ENCODE measurements around the gene ABCC1. TPM values are rescaled to one million over a fixed set of nuclear protein-coding genes. Genes with fewer than 3 reads are reported as not detected.

Gene ABCC1
- total and polyA plus RNA-seq, 3 donors from 2014 or later: 54.7 to 90.6 (median 88.0) TPM

GRCh38 chr16:16154281-16154951 lies 205.0 kb downstream of the ABCC1 start:
- TF ChIP-seq CTCF (IDR thresholded peaks at IDR 0.05) (no peak), POLR2A (IDR thresholded peaks at IDR 0.05) (no peak)
- H3K9me3 ChIP-seq: no peaks in the 10 kb centered on the region
- no peak overlapping the region for H3K27ac ChIP-seq
- DNase-seq: no peak
- peaks cover 14% of the 10 kb centered on the region for H3K4me1 ChIP-seq
- H3K4me3 ChIP-seq: no peak overlapping the region
- no peaks in the 10 kb centered on the region for H3K27me3 ChIP-seq
- no peaks in the 10 kb centered on the region for H3K36me3 ChIP-seq (ENCODE audit: low read depth, missing control alignments)
- intact Hi-C loops (cut with DNase I; ENCODE audit: low total_unique reads): no loop called here
- 66 to 80% methylated on average over 7 to 18 of the region's 18 CpGs for WGBS, 2 donors

DNA sequence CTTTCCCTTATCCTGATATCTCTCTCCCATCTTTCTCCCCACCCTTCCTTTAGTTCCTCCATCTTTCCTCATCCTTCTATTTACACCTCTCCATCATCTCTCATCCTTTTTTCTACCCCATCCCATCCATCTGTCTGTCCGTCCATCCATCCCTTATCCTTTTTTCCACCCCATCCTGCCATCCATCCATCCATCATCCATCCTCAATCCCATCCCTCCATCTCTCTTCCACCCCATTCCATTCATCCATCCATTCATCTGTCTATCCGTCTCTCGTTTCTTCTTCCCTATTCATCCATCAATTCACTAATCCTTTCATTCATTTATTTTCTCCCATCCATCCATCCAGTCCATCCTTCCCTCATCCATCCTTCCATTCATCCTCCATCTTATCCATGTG lies 205.8 kb downstream of the ABCC1 start:
- 93 to 98% methylated on average over 3 of the region's 3 CpGs for WGBS, 2 donors
- TF ChIP-seq CTCF (IDR thresholded peaks at IDR 0.05) (no peak), POLR2A (IDR thresholded peaks at IDR 0.05) (no peak)
- no peak overlapping the region for H3K27ac ChIP-seq
- H3K36me3 ChIP-seq (ENCODE audit: low read depth, missing control alignments): no peaks in the 10 kb centered on the region
- no peak overlapping the region for H3K4me3 ChIP-seq
- H3K27me3 ChIP-seq: no peaks in the 10 kb centered on the region
- peaks cover 5% of the 10 kb centered on the region for H3K4me1 ChIP-seq
- H3K9me3 ChIP-seq: no peaks in the 10 kb centered on the region
- DNase-seq: no peak
- intact Hi-C loops (cut with DNase I; ENCODE audit: low total_unique reads): no loop called here

DNA sequence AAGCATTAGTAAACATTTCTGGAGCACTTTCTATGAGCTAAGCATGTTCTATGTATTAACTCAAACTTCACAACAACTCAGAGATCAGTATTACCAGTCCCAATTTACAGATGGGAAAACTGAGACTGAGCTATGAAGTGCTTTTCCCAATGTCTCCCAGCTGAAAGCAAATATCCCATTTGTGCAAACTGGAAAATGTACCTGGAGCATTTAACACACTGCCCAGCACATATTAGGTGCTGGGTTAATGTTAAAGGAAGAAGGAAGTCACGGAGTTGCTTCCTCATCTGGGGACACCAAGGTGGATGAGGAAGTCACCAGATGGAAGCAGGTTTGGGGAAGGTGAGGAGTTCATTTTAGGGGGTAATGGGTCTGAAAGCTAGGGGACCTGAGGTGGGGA lies 207.8 kb downstream of the ABCC1 start:
- TF ChIP-seq POLR2A (IDR thresholded peaks at IDR 0.05): no peak
- no peak for TF ChIP-seq CTCF (IDR thresholded peaks at IDR 0.05)
- H3K27ac ChIP-seq: no peak overlapping the region
- no peaks in the 10 kb centered on the region for H3K4me1 ChIP-seq
- intact Hi-C loops (cut with DNase I; ENCODE audit: low total_unique reads): no loop called here
- H3K36me3 ChIP-seq (ENCODE audit: low read depth, missing control alignments): no peaks in the 10 kb centered on the region
- no peaks in the 10 kb centered on the region for H3K27me3 ChIP-seq
- H3K4me3 ChIP-seq: no peak overlapping the region
- no peaks in the 10 kb centered on the region for H3K9me3 ChIP-seq
- no peak for DNase-seq
- WGBS, 2 donors: 95 to 100% methylated on average over 1 of the region's 1 CpG

DNA sequence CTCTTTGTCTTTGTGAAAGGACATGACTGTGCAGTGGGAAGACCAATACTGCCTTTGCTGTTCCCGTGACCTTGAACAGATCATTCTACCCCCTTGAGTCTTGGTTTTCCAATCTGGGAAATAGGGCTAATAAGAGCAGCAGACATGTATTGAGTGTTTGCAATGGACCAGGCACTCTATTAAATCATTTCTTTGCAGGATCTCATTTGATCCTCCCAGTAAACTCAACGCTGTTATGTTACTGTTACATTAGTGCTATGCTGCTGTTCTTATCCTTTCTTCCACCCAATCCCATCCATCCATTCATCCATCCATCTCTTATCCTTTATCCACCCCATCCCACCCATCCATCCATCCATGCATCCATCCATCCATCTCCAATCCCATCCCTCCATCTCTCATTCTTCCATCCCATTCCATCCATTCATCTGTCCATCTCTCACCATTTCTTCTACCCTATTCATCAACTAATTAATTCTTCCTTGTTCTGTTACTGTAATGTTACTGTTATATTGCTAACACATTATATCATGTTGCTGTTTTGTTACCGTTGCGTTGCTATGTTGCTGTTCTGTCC lies 208.8 kb downstream of the ABCC1 start:
- H3K36me3 ChIP-seq (ENCODE audit: low read depth, missing control alignments): no peaks in the 10 kb centered on the region
- H3K4me1 ChIP-seq: no peaks in the 10 kb centered on the region
- H3K9me3 ChIP-seq: no peaks in the 10 kb centered on the region
- no peak overlapping the region for H3K27ac ChIP-seq
- H3K4me3 ChIP-seq: no peak overlapping the region
- DNase-seq: no peak
- no peaks in the 10 kb centered on the region for H3K27me3 ChIP-seq
- intact Hi-C loops (cut with DNase I; ENCODE audit: low total_unique reads): no loop called here
- TF ChIP-seq POLR2A (IDR thresholded peaks at IDR 0.05): no peak
- no peak for TF ChIP-seq CTCF (IDR thresholded peaks at IDR 0.05)
- WGBS, 2 donors: 73 to 83% methylated on average over 4 of the region's 4 CpGs
